22Rv1 (cell line): ENCODE results near the gene TPSG1.

ENCODE experiments used
- H3K27ac ChIP-seq: fragments of 450-650 bp; 2 replicates; pipeline ENCODE4 v1.5.1; 2017
- CTCF ChIP-seq: fragments of 450-650 bp; IDR thresholded peaks from 2 replicates; pipeline ENCODE4 v1.5.1; 2017; ENCODE audit warnings: mild to moderate bottlenecking
- ZFX ChIP-seq: fragments of 450-650 bp; IDR thresholded peaks from 2 replicates; pipeline ENCODE4 v1.6.1; 2017; ENCODE audit warnings: antibody characterized with exemption, borderline replicate concordance

The TPSG1 gene

GRCh38 chr16:1184980-1185379, 40.1 kb downstream of the TPSG1 start:
- TF ChIP-seq CTCF, result no peak
- TF ChIP-seq ZFX, result no peak
- H3K27ac ChIP-seq, result no peak overlapping the region

GRCh38 chr16:1184156-1184868, 40.8 kb downstream of the TPSG1 start:
- no peak overlapping the region for H3K27ac ChIP-seq
- TF ChIP-seq CTCF (no peak; the same call in 1 of the 2 replicates), ZFX (no peak)

- TF ChIP-seq CTCF (no peak), ZFX (no peak)
- no peak overlapping the region for H3K27ac ChIP-seq
Measured at GRCh38 chr16:1182950-1183907, 41.8 kb downstream of the TPSG1 start.

- TF ChIP-seq CTCF (no peak), ZFX (no peak)
- H3K27ac ChIP-seq, result no peak overlapping the region
Measured at GRCh38 chr16:1182316-1182671, 42.8 kb downstream of the TPSG1 start.

- TF ChIP-seq CTCF (0 out of 2 replicates have a peak, but pooled peaks have one; percentile 8), ZFX (no peak)
- H3K27ac ChIP-seq, result no peak overlapping the region
Measured at GRCh38 chr16:1181404-1182315, 43.4 kb downstream of the TPSG1 start.

GRCh38 chr16:1180549-1181403, 44.3 kb downstream of the TPSG1 start:
- H3K27ac ChIP-seq, result no peak overlapping the region

More at GRCh38 chr16:1180549-1181403, 44.3 kb downstream of the TPSG1 start:
- TF ChIP-seq CTCF, result no peak
- TF ChIP-seq ZFX, result no peak
